Prostate gland (tissue), 2 donors: ENCODE results near the gene SORL1. TPM values are rescaled to one million over a fixed set of nuclear protein-coding genes. Genes with fewer than 3 reads are reported as not detected.
"Not testable (repeated sequence)": the region's sequence is repeated elsewhere in the genome, so short reads cannot be mapped to it uniquely, and the experiment has no call there.

ENCODE experiments used
- DNase-seq: peaks from one replicate; pipeline ENCODE4 v3.0.0-alpha.2; 2019; ENCODE audit warnings: low spot score
- H3K27ac ChIP-seq, 2 donors: fragments of 200-600 bp; sonication (generic); 2 replicates each; pipeline ENCODE4 v1.5.1; 2017 to 2019
- H3K27me3 ChIP-seq: fragments of 200-600 bp; sonication (generic); replicated peaks from 2 replicates; pipeline ENCODE4 v1.5.1; 2019; ENCODE audit not compliant: insufficient read depth
- H3K36me3 ChIP-seq, 2 donors: fragments of 200-600 bp; sonication (generic); 1 replicate in 1 of 2; 2 replicates in 1 of 2; pipeline versions ENCODE4 v1.5.1 to v1.8.1; 2017 to 2019
- H3K4me1 ChIP-seq: fragments of 200-600 bp; sonication (generic); replicated peaks from 2 replicates; pipeline ENCODE4 v1.5.1; 2019
- H3K4me3 ChIP-seq, 2 donors: fragments of 200-600 bp; sonication (generic); 2 replicates each; pipeline ENCODE4 v1.5.1; 2017 to 2019
- H3K9me3 ChIP-seq: fragments of 200-600 bp; sonication (generic); 2 replicates; pipeline ENCODE4 v1.5.1; 2017
- POLR2A ChIP-seq: fragments of 450-650 bp; IDR thresholded peaks from one replicate; pipeline ENCODE4 v1.6.1; 2016; ENCODE audit warnings: antibody characterized with exemption, mild to moderate bottlenecking
- POLR2AphosphoS5 ChIP-seq: sonication (generic); formaldehyde crosslinking; IDR thresholded peaks from one replicate; pipeline ENCODE4 v1.6.1; 2017; ENCODE audit warnings: antibody characterized with exemption
- WGBS: methylation state at CpG from one replicate; pipeline ENCODE4 v1.1.5; 2018; 5-methylcytosine and 5-hydroxymethylcytosine counted together
- intact Hi-C: fragments of 100-400 bp; cut with DNase I; formaldehyde crosslinking; loops from one replicate; pipeline ENCODE4 v1.14.2; 2022
- total RNA-seq, 2 donors: library from RNA; depleted of rRNA; stranded (reverse); fragments of >200 nt; gene quantifications; one replicate each; pipeline ENCODE4 v1.1.0, GENCODE V29; 2016
- TF ChIP-seq, protein P1 (sequence below), 4 experiments: fragments of 200-600 bp in 2 of 4; fragments of 450-650 bp in 2 of 4; sonication (generic) in 2 of 4; IDR thresholded peaks; 1 replicate in 3 of 4; 2 replicates in 1 of 4; pipeline ENCODE4 v1.5.1; 2016 to 2019; ENCODE audit warnings: antibody characterized with exemption in 4 of 4, mild to moderate bottlenecking in 2 of 4, moderate library complexity in 2 of 4

SORL1 gene
- total RNA-seq, 2 donors from 2014 or later = 77.4 to 97.6 TPM

DNA sequence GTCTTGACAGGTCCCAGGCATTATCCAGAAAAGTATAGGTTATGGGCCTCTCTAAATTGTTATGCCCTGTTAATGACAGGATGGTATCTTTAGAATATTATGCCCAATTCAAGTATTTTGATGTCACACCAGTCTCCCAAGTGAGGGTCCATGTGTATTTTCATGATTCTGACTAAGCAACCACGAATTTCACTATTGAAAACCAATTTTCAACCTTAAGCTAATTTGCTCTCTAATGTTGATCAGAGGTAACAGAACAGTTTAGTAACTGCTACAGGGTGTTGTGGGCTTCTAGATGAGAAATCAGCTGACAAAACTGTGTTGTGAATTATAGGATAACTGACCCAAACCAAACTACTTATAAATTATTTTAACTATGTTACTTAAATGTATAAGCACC is 48.6 kb downstream of the SORL1 start:
- Histone ChIP-seq H3K27ac (no peak overlapping the region), H3K36me3 (peaks cover 0 to 3% of the 10 kb centered on the region in 2 donors), H3K9me3 (no peaks in the 10 kb centered on the region), H3K4me3 (no peak overlapping the region), H3K27me3 (no peaks in the 10 kb centered on the region), H3K4me1 (no peaks in the 10 kb centered on the region)
- intact Hi-C loops = no loop called here
- TF ChIP-seq, protein P1, sequence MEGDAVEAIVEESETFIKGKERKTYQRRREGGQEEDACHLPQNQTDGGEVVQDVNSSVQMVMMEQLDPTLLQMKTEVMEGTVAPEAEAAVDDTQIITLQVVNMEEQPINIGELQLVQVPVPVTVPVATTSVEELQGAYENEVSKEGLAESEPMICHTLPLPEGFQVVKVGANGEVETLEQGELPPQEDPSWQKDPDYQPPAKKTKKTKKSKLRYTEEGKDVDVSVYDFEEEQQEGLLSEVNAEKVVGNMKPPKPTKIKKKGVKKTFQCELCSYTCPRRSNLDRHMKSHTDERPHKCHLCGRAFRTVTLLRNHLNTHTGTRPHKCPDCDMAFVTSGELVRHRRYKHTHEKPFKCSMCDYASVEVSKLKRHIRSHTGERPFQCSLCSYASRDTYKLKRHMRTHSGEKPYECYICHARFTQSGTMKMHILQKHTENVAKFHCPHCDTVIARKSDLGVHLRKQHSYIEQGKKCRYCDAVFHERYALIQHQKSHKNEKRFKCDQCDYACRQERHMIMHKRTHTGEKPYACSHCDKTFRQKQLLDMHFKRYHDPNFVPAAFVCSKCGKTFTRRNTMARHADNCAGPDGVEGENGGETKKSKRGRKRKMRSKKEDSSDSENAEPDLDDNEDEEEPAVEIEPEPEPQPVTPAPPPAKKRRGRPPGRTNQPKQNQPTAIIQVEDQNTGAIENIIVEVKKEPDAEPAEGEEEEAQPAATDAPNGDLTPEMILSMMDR (IDR thresholded peaks at IDR 0.05) = no peak
- no peak for TF ChIP-seq POLR2AphosphoS5
- no peak for TF ChIP-seq POLR2A
- no peak for DNase-seq
- WGBS = 81% methylated on average over 1 of the region's 1 CpG

- intact Hi-C loops = no loop called here
- Histone ChIP-seq H3K27ac (no peak overlapping the region), H3K36me3 (no peaks in the 10 kb centered on the region), H3K4me1 (no peaks in the 10 kb centered on the region), H3K4me3 (no peak overlapping the region), H3K9me3 (no peaks in the 10 kb centered on the region), H3K27me3 (no peaks in the 10 kb centered on the region)
- no peak for DNase-seq
- WGBS = 76% methylated on average over 3 of the region's 3 CpGs
- TF ChIP-seq, protein P1 (IDR thresholded peaks at IDR 0.05) = no peak
- TF ChIP-seq POLR2A (no peak), POLR2AphosphoS5 (no peak)
Measured at GRCh38 chr11:121503051-121503450, 50.9 kb downstream of the SORL1 start.

GRCh38 chr11:121506237-121506636 is 54.1 kb downstream of the SORL1 start:
- intact Hi-C loops, H3K4me1 ChIP-seq, H3K27me3 ChIP-seq, H3K4me3 ChIP-seq, DNase-seq, H3K9me3 ChIP-seq, H3K36me3 ChIP-seq, H3K27ac ChIP-seq: not testable (repeated sequence)
- 91% methylated on average over 1 of the region's 1 CpG for WGBS

DNA sequence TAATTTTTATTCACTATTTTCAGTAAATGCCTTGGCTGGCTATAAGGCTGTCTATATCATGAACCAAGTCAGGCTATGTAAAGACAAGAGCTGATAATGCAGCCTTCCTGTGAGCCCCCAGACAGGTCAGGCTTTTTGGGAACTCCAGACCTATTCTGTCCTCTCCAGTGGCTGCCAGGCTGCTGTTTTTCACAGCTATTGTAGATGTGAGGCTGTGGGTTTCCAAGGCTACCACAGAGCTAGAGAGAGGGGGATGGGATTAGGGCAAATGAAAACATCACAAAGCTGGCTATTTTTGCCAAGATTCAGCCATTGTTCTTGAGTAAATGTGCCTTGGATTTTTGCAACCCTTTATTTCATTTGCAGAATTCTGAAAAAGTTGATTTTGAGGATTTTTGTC is 56.3 kb downstream of the SORL1 start:
- Histone ChIP-seq H3K27me3 (no peaks in the 10 kb centered on the region), H3K27ac (no peak overlapping the region), H3K9me3 (no peaks in the 10 kb centered on the region), H3K4me1 (no peaks in the 10 kb centered on the region), H3K36me3 (no peaks in the 10 kb centered on the region), H3K4me3 (no peak overlapping the region)
- TF ChIP-seq POLR2AphosphoS5 = no peak
- no peak for TF ChIP-seq POLR2A
- intact Hi-C loops = no loop called here
- DNase-seq = no peak

GRCh38 chr11:121510438-121510837 is 58.3 kb downstream of the SORL1 start:
- H3K4me3 ChIP-seq = no peak overlapping the region
- WGBS = 96% methylated on average over 2 of the region's 2 CpGs
- no peaks in the 10 kb centered on the region for H3K27me3 ChIP-seq
- H3K9me3 ChIP-seq = no peaks in the 10 kb centered on the region
- H3K36me3 ChIP-seq = peaks cover 0 to 7% of the 10 kb centered on the region in 2 donors
- H3K27ac ChIP-seq = no peak overlapping the region
- intact Hi-C loops = no loop called here
- DNase-seq = no peak
- TF ChIP-seq POLR2AphosphoS5 = no peak
- TF ChIP-seq, protein P1 (IDR thresholded peaks at IDR 0.05) = no peak
- no peak for TF ChIP-seq POLR2A
- no peaks in the 10 kb centered on the region for H3K4me1 ChIP-seq
